ENCODE data around the gene CUBN. TPM values are rescaled to one million over a fixed set of nuclear protein-coding genes. Genes with fewer than 3 reads are reported as not detected.

CUBN gene
- total RNA-seq, 4 donors from 2014 or later: 0.27 to 3.6 (median 0.96) TPM

DNA sequence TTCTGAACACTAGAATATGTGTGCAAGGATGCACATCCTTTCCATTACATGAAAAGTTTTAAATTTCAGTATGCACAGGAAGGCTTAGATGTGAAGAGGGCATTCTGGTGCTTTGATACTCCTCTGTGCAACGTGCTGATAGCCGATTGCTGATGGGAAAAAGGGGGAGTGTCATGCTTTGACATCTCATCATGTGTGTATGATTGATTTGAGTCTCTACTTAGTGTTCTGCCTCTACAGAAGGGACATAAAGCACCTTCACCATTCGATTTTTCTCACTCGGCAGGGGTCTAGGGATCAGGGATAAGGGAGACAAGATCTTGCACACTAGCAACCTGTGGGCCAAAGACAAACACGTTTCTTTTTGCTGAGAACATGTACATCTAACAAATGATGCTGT, 197.7 kb downstream of the CUBN start:
- Histone ChIP-seq H3K36me3 (no peaks in the 10 kb centered on the region), H3K9me3 (no peaks in the 10 kb centered on the region), H3K4me3 (no peak overlapping the region), H3K4me1 (no peaks in the 10 kb centered on the region), H3K27ac (no peak overlapping the region), H3K27me3 (no peaks in the 10 kb centered on the region)
- no peak for ATAC-seq
- no peak for DNase-seq
- TF ChIP-seq POLR2A (IDR thresholded peaks at IDR 0.05): no peak
- TF ChIP-seq, protein P1, sequence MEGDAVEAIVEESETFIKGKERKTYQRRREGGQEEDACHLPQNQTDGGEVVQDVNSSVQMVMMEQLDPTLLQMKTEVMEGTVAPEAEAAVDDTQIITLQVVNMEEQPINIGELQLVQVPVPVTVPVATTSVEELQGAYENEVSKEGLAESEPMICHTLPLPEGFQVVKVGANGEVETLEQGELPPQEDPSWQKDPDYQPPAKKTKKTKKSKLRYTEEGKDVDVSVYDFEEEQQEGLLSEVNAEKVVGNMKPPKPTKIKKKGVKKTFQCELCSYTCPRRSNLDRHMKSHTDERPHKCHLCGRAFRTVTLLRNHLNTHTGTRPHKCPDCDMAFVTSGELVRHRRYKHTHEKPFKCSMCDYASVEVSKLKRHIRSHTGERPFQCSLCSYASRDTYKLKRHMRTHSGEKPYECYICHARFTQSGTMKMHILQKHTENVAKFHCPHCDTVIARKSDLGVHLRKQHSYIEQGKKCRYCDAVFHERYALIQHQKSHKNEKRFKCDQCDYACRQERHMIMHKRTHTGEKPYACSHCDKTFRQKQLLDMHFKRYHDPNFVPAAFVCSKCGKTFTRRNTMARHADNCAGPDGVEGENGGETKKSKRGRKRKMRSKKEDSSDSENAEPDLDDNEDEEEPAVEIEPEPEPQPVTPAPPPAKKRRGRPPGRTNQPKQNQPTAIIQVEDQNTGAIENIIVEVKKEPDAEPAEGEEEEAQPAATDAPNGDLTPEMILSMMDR (IDR thresholded peaks at IDR 0.05 in 4 of 5, conservative IDR thresholded peaks at IDR 0.05 in 1 of 5): no peak
- intact Hi-C loops (cut with DNase I; ENCODE audit: low total_unique reads) (no loop called here), in situ Hi-C loops (cut with MboI; ENCODE audit: low sequenced_read_pairs in 4 of 4) (no loop called here)

GRCh38 chr10:16930540-16930939, 199.1 kb downstream of the CUBN start:
- DNase-seq (no peak), ATAC-seq (no peak)
- no peaks in the 10 kb centered on the region for H3K27me3 ChIP-seq
- in situ Hi-C loops (cut with MboI; ENCODE audit: low sequenced_read_pairs in 4 of 4) (no loop called here), intact Hi-C loops (cut with DNase I; ENCODE audit: low total_unique reads) (no loop called here)
- H3K27ac ChIP-seq: no peak overlapping the region
- H3K4me3 ChIP-seq: no peak overlapping the region
- no peaks in the 10 kb centered on the region for H3K9me3 ChIP-seq
- no peaks in the 10 kb centered on the region for H3K36me3 ChIP-seq
- H3K4me1 ChIP-seq: no peaks in the 10 kb centered on the region
- TF ChIP-seq, protein P1 (IDR thresholded peaks at IDR 0.05 in 4 of 5, conservative IDR thresholded peaks at IDR 0.05 in 1 of 5): no peak
- no peak for TF ChIP-seq POLR2A (IDR thresholded peaks at IDR 0.05)

- Histone ChIP-seq H3K4me1 (no peaks in the 10 kb centered on the region), H3K36me3 (no peaks in the 10 kb centered on the region), H3K9me3 (no peaks in the 10 kb centered on the region), H3K4me3 (no peak overlapping the region), H3K27me3 (no peaks in the 10 kb centered on the region), H3K27ac (no peak overlapping the region)
- no peak for TF ChIP-seq POLR2A (IDR thresholded peaks at IDR 0.05)
- TF ChIP-seq, protein P1 (IDR thresholded peaks at IDR 0.05 in 4 of 5, conservative IDR thresholded peaks at IDR 0.05 in 1 of 5): no peak
- in situ Hi-C loops (cut with MboI; ENCODE audit: low sequenced_read_pairs in 4 of 4): no loop called here
- ATAC-seq: no peak
- DNase-seq: no peak
- intact Hi-C loops (cut with DNase I; ENCODE audit: low total_unique reads): no loop called here
Observed at GRCh38 chr10:16929069-16929468, 200.5 kb downstream of the CUBN start.

- no peak overlapping the region for H3K27ac ChIP-seq
- no peaks in the 10 kb centered on the region for H3K36me3 ChIP-seq
- intact Hi-C loops (cut with DNase I; ENCODE audit: low total_unique reads): no loop called here
- ATAC-seq (no peak), DNase-seq (no peak)
- H3K9me3 ChIP-seq: no peaks in the 10 kb centered on the region
- in situ Hi-C loops (cut with MboI; ENCODE audit: low sequenced_read_pairs in 4 of 4): no loop called here
- no peaks in the 10 kb centered on the region for H3K4me1 ChIP-seq
- H3K27me3 ChIP-seq: no peaks in the 10 kb centered on the region
- no peak overlapping the region for H3K4me3 ChIP-seq
- no peak for TF ChIP-seq POLR2A (IDR thresholded peaks at IDR 0.05)
- TF ChIP-seq, protein P1 (IDR thresholded peaks at IDR 0.05 in 4 of 5, conservative IDR thresholded peaks at IDR 0.05 in 1 of 5): no peak
Observed at GRCh38 chr10:16927546-16927945, 202.1 kb downstream of the CUBN start.

DNA sequence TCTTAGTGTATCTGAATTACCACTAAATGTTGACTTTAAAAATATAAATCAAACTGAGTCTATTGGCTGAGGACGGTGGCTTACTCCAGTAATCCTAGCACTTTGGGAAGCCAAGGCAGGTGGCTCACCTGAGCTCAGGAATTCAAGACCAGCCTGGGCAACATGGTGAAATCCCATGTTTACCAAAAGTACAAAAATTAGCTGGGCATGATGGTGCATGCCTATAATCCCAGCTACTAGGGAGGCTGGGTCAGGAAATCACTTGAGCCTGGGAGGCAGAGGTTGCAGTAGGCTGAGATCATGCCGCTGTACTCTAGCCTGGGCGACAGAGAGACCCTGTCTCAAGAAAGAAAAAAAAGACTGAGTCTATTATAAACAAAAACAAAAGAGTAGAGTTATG, 205.9 kb downstream of the CUBN start:
- intact Hi-C loops (cut with DNase I; ENCODE audit: low total_unique reads): no loop called here
- no peaks in the 10 kb centered on the region for H3K9me3 ChIP-seq
- no peak for ATAC-seq

More for the DNA sequence above, 205.9 kb downstream of the CUBN start:
- H3K36me3 ChIP-seq: no peaks in the 10 kb centered on the region
- no peak overlapping the region for H3K4me3 ChIP-seq
- no peak for DNase-seq
- TF ChIP-seq, protein P1 (IDR thresholded peaks at IDR 0.05 in 4 of 5, conservative IDR thresholded peaks at IDR 0.05 in 1 of 5): no peak
- no peak for TF ChIP-seq POLR2A (IDR thresholded peaks at IDR 0.05)
- no peak overlapping the region for H3K27ac ChIP-seq
- in situ Hi-C loops (cut with MboI; ENCODE audit: low sequenced_read_pairs in 4 of 4): no loop called here
- H3K27me3 ChIP-seq: no peaks in the 10 kb centered on the region
- no peaks in the 10 kb centered on the region for H3K4me1 ChIP-seq

Measured in gastrocnemius medialis (tissue), 4 donors.